SH-SY5Y (cell line): ENCODE results near the gene TRPC4.

Experiments used
- GATA2 ChIP-seq: IDR thresholded peaks from 2 replicates; pipeline ENCODE4 v1.6.1; 2011; ENCODE audit warnings: mild to moderate bottlenecking, low read depth, low read length
- GATA3 ChIP-seq: IDR thresholded peaks from 2 replicates; pipeline ENCODE4 v1.6.1; 2011; ENCODE audit warnings: low read depth, mild to moderate bottlenecking, low read length, moderate library complexity

GRCh38 chr13:37598597-37598996, 271.0 kb downstream of the TRPC4 start, which contains the start of gene POSTN:
- TF ChIP-seq GATA2 = no peak
- no peak for TF ChIP-seq GATA3
